Activated T-cell treated with anti-CD3 and anti-CD28 coated beads for 48 hours (primary cell): ENCODE data around the gene RALGPS1.

Experiments
- DNase-seq: peaks from one replicate; pipeline ENCODE4 v3.0.0-alpha.2; 2020; ENCODE audit warnings: low read depth

Gene RALGPS1

GRCh38 chr9:126956917-126957686 is 42.5 kb downstream of the RALGPS1 start:
- DNase-seq = no peak

DNA sequence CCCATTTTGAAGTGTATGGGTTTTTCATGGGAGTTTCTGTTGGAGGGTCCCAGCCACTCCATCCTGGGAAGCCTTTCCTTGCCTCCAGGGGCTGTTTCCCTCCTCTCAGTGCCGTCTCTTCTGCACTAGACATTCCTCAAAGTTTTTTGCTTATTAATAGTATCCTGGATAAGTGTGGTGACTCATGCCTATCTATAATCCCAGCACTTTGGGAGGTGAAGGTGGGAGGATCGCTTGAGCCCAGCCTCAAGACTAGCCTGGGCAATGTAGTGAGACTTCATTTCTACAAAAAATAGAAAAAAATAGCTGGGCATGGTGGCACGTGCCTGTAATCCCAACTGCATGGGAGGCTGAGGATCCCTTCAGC is 43.1 kb downstream of the RALGPS1 start:
- no peak for DNase-seq

DNA sequence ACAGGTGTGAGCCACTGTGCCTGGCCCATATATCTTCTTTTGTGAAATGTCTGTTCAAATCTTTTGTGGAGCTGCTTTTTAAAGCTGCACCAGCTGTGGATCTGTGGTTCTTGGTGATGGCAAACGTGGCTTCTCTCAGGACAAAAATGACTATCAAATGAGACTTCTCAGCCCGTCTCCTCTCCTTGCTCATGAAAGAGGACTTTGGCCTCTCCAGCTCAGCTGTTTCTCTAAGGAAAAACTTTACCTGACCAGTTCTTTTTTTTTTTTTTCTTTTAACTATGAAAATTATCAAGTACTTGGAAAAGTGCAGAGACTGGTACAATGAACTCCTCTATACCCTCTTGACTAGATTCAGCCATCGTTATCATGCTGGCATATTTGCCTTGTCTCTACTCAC is 44.8 kb downstream of the RALGPS1 start:
- DNase-seq = no peak

GRCh38 chr9:126959917-126960316 is 45.3 kb downstream of the RALGPS1 start:
- no peak for DNase-seq

DNA sequence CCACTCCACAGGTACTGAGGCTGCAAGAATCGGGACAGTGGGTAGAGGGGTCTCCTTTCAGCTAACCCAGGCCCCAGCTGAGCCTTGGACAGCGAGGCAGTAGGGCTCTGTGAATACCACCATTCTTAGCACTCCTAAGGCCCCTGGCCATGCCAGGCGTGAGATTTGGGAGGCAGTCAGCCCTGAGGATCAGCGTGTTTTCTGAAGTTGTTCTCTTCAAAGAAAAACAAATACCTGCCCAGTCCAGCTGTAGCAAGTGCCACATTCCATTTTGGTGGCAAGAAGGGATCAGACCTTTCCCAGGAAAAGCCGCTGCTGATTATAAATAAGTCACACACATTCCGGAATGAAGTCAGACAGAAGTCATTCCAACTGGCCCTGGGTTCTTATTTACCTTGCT is 47.8 kb downstream of the RALGPS1 start:
- no peak for DNase-seq

- DNase-seq = no peak
Observed at GRCh38 chr9:126965077-126965476, 50.5 kb downstream of the RALGPS1 start.

- DNase-seq = peak; percentile 21
Observed at GRCh38 chr9:126965541-126966428, 51.2 kb downstream of the RALGPS1 start.

DNA sequence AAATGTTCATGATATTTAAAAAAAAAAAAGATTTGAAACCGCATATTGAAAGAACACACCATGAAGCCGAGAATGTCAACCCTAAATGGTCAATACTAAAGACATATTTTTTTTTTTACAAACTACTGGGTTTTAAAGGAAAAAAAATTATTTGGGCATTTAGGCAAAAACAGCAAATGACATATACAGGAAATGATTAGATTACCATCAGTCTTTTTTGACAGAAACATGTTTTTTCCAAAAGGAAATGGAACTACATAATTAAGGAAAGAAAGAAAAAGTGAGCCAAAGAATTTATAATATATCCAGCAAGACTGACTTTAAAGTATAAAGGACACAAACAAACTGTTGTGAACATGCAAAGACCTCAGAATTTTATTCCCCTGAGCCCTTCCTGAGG is 56.7 kb downstream of the RALGPS1 start:
- DNase-seq = no peak

GRCh38 chr9:126973651-126974529 is 59.3 kb downstream of the RALGPS1 start:
- no peak for DNase-seq

- no peak for DNase-seq
Observed at GRCh38 chr9:126974594-126974993, 60.0 kb downstream of the RALGPS1 start.

DNA sequence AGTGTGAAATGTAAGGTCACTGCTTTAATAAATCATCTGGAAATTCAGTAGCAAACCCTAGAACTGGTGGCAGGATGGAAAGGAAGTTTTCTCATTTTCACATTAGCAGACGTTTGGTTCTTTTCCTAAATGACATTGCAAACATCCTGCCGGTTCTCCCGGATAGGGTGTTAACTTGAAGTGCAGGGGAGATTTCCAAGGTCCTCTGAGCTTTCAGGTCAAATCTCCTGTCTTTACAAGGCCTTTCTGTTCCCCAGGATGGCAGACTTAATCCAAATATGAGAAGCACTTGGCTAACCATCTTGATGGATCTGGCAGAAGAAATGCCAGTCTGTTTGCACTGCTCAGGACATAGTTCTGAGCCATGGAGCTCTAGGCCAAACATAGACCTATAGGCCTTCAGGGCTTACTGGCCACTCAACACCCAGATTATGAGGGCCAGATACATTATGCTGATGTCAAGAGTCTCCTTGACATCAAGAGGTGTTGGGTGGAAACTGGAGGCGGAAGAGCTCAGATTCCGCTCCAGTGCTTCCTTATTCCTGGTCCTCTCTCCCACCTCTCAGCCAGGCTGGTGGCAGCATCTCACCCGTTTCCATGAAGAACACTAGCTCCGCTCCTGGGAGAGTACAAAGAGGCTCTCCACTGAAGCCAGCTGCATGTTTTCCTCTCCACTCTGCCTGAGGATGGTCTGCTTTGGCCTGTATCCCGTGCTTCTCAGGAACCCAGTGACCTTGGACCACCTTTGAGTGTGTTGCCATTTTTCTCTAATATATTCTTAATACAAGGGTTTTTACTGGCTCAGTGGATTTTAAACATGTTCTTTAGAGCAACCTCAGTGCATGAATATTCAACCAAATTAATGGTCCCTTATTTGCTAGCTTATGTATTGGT is 61.0 kb downstream of the RALGPS1 start:
- DNase-seq = no peak

- DNase-seq = no peak
Observed at GRCh38 chr9:126979461-126979860, 64.9 kb downstream of the RALGPS1 start.

DNA sequence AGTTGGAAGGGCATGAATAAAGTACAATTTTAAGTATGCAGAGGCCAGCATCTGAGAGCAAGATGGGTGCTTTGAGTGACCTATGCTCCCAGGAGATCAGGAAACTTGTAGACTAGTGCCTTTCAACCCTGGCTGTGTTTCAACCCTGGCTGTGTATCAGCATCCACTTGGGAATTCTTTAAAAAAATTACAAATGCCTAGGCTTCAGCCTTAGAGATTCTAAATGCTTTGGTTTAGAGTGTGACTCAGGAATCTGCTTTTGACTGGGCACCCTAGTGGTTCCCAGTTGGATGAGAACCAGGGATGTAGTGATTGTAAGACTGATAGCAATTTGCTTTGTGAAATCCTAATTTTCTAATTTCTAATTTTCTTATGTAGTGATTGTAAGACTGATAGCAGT is 65.6 kb downstream of the RALGPS1 start:
- no peak for DNase-seq

GRCh38 chr9:126981218-126981617 is 66.6 kb downstream of the RALGPS1 start:
- DNase-seq = no peak

DNA sequence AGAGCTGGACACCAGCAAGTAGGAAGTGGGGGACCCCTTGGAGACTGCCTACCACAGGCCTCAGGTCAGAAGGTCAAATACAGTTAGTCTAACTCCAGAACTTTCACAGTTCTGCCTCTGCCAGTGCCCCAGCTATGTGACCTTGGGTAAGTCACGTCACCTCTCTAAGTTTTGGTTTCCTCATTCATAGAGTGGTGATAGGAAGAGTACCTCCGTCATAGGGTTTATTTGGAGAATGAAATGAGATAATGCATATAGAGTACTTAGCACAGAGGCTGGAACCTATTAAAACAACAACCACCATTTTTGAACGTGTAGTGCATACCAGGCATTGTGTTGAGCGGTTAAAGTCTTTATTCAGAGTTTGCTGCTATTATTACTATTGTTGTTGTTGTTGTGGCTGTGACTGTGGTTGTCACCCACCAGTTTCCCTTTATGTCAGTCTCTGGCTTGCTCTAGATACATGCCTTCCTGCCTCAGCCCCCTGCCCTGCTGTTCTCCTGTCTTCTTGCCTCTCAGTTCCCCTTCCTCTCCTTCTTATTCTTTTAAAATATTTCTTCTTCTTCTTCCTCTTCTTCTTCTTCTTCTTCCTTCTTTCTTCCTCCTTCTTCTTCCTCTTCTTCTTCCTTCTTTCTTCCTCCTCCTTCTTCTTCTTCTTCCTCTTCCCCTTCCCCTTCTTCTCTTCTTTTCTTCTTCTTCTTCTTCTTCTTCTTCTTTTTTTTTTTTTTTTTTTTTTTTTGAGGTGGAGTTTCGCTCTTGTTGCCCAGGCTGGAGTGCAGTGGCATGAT is 67.8 kb downstream of the RALGPS1 start:
- no peak for DNase-seq

DNA sequence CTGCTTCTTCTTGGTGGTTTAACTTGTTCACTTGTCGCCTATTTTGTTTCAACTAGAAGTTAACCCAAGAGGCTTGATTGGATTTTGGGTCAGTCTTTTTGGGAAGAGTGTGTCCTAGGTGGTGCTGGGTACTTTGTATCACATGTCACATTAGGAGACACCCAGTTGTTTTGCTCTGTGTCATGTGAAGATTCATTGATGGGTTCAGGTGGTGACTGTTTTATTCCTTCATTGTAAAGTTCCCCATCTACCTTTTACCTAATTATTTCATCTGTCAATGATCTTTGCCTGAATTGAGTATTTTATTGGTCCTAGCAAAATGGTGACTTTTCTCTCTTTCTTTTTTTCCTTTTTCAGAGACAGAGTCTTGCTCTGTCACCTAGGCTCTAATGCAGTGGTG is 69.2 kb downstream of the RALGPS1 start:
- no peak for DNase-seq

DNA sequence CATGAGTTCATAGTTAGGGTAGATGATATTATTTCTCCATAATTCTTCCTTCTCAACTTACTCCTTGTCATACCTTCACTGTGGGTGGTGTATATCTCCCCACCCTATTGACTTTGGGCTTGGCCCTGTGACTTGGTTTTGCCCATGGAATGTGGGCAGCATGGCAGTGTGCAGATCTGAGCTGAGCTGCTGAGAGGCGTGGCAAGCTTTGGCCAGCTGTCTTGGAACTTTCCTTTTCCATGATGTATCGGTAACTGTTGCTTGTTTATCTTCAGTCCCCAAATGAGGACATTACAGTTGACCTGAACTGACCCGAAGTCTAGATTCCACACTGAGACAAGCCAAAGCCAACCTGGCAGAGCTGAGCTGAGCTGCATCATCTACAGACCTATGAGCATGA is 70.4 kb downstream of the RALGPS1 start:
- DNase-seq = no peak

DNA sequence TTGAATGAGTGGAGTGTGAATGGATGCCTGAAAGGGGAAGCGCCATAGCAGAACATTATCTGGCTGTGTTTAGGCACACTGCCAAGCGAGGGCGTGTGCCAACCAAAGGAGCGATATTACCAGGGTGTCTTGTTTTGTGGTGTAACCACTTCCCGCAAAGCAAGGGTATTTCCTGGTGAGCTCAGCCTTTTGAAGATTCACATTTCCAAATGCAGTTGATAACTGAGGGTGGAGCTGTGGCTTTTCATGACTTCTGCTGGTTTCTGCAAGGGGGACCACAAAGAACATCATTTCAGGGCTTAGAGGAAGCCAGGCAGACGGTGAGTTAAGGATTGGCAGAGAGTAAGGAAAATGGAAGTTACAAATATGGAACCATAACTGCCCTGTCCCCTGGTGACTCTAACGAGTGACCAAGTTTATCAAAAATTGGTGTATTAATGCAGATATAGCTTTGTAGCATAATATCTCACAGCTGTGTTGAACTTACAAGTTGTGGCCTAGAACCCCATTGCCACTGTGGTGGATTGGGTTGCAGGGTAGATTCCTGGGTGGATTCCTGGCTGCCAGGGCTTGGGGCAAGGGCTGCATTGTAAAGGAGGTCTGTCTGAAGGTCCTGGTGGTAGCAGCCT is 71.4 kb downstream of the RALGPS1 start:
- peak; percentile 71 for DNase-seq

- DNase-seq = no peak
Observed at GRCh38 chr9:126986506-126986951, 71.9 kb downstream of the RALGPS1 start.

GRCh38 chr9:126988857-126989256 is 74.3 kb downstream of the RALGPS1 start:
- no peak for DNase-seq
